ENCODE measurements around the gene PPM1E. TPM values are rescaled to one million over a fixed set of nuclear protein-coding genes. Genes with fewer than 3 reads are reported as not detected.
"Not testable (repeated sequence)": the region's sequence is repeated elsewhere in the genome, so short reads cannot be mapped to it uniquely, and the experiment has no call there.

Gene PPM1E
- total and polyA plus RNA-seq, 2 of the 4 experiments (the other 2 are of a cell fraction) = under 0.01 to 0.05 TPM

GRCh38 chr17:58840820-58841612 lies 85.4 kb downstream of the PPM1E start:
- Histone ChIP-seq H2BK15ac (ENCODE audit: low read depth, low read length) (no peak overlapping the region), H3K4ac (ENCODE audit: low read depth, low read length) (no peak overlapping the region), H3K4me1 (ENCODE audit: control insufficient read depth, insufficient read depth, low read length) (no peaks in the 10 kb centered on the region), H3K36me3 (ENCODE audit: control insufficient read depth, insufficient read depth, low read length) (no peaks in the 10 kb centered on the region), H3K23ac (ENCODE audit: low read depth, low read length) (no peak overlapping the region), H2BK20ac (ENCODE audit: low read depth, low read length) (no peak overlapping the region), H4K8ac (ENCODE audit: low read depth in 2 of 2, low read length in 2 of 2) (no peak overlapping the region), H2AFZ (replicated peaks; ENCODE audit: low read length, poor library complexity) (no peak overlapping the region), H2AK9ac (replicated peaks; ENCODE audit: low read depth, low read length, poor library complexity) (no peak overlapping the region), H3K27ac (ENCODE audit: insufficient read depth, low read length) (no peak overlapping the region), H4K20me1 (ENCODE audit: insufficient read depth, low read length) (no peaks in the 10 kb centered on the region), H2AK5ac (ENCODE audit: low read depth, low read length) (no peak overlapping the region), H2BK120ac (ENCODE audit: low read depth, low read length) (no peak overlapping the region), H3K9ac (ENCODE audit: low read depth, low read length) (no peak overlapping the region), H4K91ac (ENCODE audit: insufficient read depth, low read depth, low read length) (no peak overlapping the region), H3K14ac (replicated peaks; ENCODE audit: low read depth, low read length) (no peak overlapping the region), H3K4me3 (ENCODE audit: insufficient read depth, low read depth, low read length) (no peak overlapping the region), H3K79me1 (ENCODE audit: low read depth in 1 of 2, low read length in 2 of 2) (no peaks in the 10 kb centered on the region), H3K9me1 (ENCODE audit: insufficient read depth, low read length) (no peaks in the 10 kb centered on the region), H3K27me3 (ENCODE audit: control insufficient read depth, insufficient read depth, low read length) (peaks cover 2% of the 10 kb centered on the region; the same call in 1 of the 2 replicates), H2BK5ac (ENCODE audit: low read depth, low read length, poor library complexity, severe bottlenecking) (no peak overlapping the region), H3K9me3 (ENCODE audit: control insufficient read depth, insufficient read depth, low read length) (no peaks in the 10 kb centered on the region), H3K56ac (ENCODE audit: extremely low read depth, insufficient read depth, low read length) (no peak overlapping the region), H4K5ac (ENCODE audit: low read depth, low read length) (no peak overlapping the region), H3K18ac (ENCODE audit: low read depth, low read length) (no peak overlapping the region), H3K4me2 (ENCODE audit: low read depth, low read length) (no peak overlapping the region)
- no CpG with 5 or more reads among the region's 4 CpGs for WGBS, 2 experiments (ENCODE audit: extremely low coverage in 2 of 2, insufficient read length in 1 of 2)
- POLR2A ChIA-PET (ENCODE audit: unreplicated experiment) = no interaction called here
- no peak for ATAC-seq (ENCODE audit: low read depth)
- dilution Hi-C loops (cut with HindIII; ENCODE audit: low sequenced_read_pairs, unreplicated experiment) (no loop called here), intact Hi-C loops (cut with micrococcal nuclease) (no loop called here), in situ Hi-C loops (cut with MboI; ENCODE audit: low sequenced_read_pairs) (no loop called here)
- no peak for DNase-seq
- BruUV-seq (replicated peaks) = no TSS peak
- CTCF ChIA-PET = no interaction called here
- no peak for TF ChIP-seq RCOR1 (IDR thresholded peaks at IDR 0.05; ENCODE audit: insufficient replicate concordance, low read length)
- no peak for TF ChIP-seq BHLHE40 (IDR thresholded peaks at IDR 0.05; ENCODE audit: low read depth, low read length)

DNA sequence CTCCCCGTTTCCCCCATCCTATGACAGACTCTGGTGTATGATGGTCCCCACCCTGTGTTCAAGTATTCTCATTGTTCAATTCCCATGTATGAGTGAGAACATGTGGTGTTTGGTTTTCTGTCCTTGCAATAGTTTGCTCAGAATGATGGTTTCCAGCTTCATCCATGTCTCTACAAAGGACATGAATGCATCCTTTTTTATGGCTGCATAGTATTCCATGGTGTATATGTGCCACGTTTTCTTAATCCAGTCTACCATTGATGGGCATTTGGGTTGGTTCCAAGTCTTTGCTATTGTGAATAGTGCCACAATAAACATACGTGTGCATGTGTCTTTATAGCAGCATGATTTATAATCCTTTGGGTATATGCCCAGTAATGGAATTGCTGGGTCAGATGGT lies 90.8 kb downstream of the PPM1E start:
- H2BK120ac ChIP-seq (ENCODE audit: low read depth, low read length); ATAC-seq (ENCODE audit: low read depth); H3K4me3 ChIP-seq (ENCODE audit: insufficient read depth, low read depth, low read length); H4K91ac ChIP-seq (ENCODE audit: insufficient read depth, low read depth, low read length); H2AK5ac ChIP-seq (ENCODE audit: low read depth, low read length); H4K5ac ChIP-seq (ENCODE audit: low read depth, low read length); H2AFZ ChIP-seq (replicated peaks; ENCODE audit: low read length, poor library complexity); H3K4ac ChIP-seq (ENCODE audit: low read depth, low read length); H3K4me1 ChIP-seq (ENCODE audit: control insufficient read depth, insufficient read depth, low read length); H3K18ac ChIP-seq (ENCODE audit: low read depth, low read length); dilution Hi-C loops (cut with HindIII; ENCODE audit: low sequenced_read_pairs, unreplicated experiment); H3K36me3 ChIP-seq (ENCODE audit: control insufficient read depth, insufficient read depth, low read length); DNase-seq; H3K79me1 ChIP-seq (ENCODE audit: low read depth in 1 of 2, low read length in 2 of 2); H3K27ac ChIP-seq (ENCODE audit: insufficient read depth, low read length); H2BK15ac ChIP-seq (ENCODE audit: low read depth, low read length); in situ Hi-C loops (cut with MboI; ENCODE audit: low sequenced_read_pairs); H4K20me1 ChIP-seq (ENCODE audit: insufficient read depth, low read length); H2BK20ac ChIP-seq (ENCODE audit: low read depth, low read length); H3K27me3 ChIP-seq (ENCODE audit: control insufficient read depth, insufficient read depth, low read length); H2BK5ac ChIP-seq (ENCODE audit: low read depth, low read length, poor library complexity, severe bottlenecking); H3K4me2 ChIP-seq (ENCODE audit: low read depth, low read length); BruUV-seq (replicated peaks); H3K23ac ChIP-seq (ENCODE audit: low read depth, low read length); H3K14ac ChIP-seq (replicated peaks; ENCODE audit: low read depth, low read length); CTCF ChIA-PET; intact Hi-C loops (cut with micrococcal nuclease); H2AK9ac ChIP-seq (replicated peaks; ENCODE audit: low read depth, low read length, poor library complexity); H3K9me1 ChIP-seq (ENCODE audit: insufficient read depth, low read length); POLR2A ChIA-PET (ENCODE audit: unreplicated experiment); H3K9me3 ChIP-seq (ENCODE audit: control insufficient read depth, insufficient read depth, low read length); H4K8ac ChIP-seq (ENCODE audit: low read depth in 2 of 2, low read length in 2 of 2); H3K56ac ChIP-seq (ENCODE audit: extremely low read depth, insufficient read depth, low read length); H3K9ac ChIP-seq (ENCODE audit: low read depth, low read length): not testable (repeated sequence)
- WGBS, 2 experiments (ENCODE audit: extremely low coverage in 2 of 2, insufficient read length in 1 of 2) = no CpG with 5 or more reads among the region's 3 CpGs

All from IMR-90 (cell line).